ENCODE results near the gene SLC18A3.

Gene SLC18A3

GRCh38 chr10:49612513-49613164 lies 2.5 kb downstream of the SLC18A3 start:
- DNase-seq = no peak

- DNase-seq = no peak
These were observed 3.2 kb downstream of the SLC18A3 start for GRCh38 chr10:49613165-49613881.

GRCh38 chr10:49613882-49614241 lies 3.8 kb downstream of the SLC18A3 start, which contains the start of gene CHAT:
Gene CHAT, plus strand, starts transcription at chr10:49614037. Its CDS starts 153 bp downstream, at chr10:49614190.
- no peak for DNase-seq

GRCh38 chr10:49614242-49615198 lies 4.4 kb downstream of the SLC18A3 start:
- no peak for DNase-seq

- DNase-seq = no peak
These were observed 5.1 kb downstream of the SLC18A3 start for GRCh38 chr10:49615213-49615612.

GRCh38 chr10:49615721-49616120 lies 5.6 kb downstream of the SLC18A3 start:
- DNase-seq = no peak

- no peak for DNase-seq
These were observed 6.5 kb downstream of the SLC18A3 start for GRCh38 chr10:49616421-49617101.

- DNase-seq = no peak
These were observed 7.3 kb downstream of the SLC18A3 start for GRCh38 chr10:49617121-49618020.

GRCh38 chr10:49618821-49619220 lies 8.7 kb downstream of the SLC18A3 start:
- no peak for DNase-seq

GRCh38 chr10:49619613-49620012 lies 9.5 kb downstream of the SLC18A3 start:
- DNase-seq = no peak

GRCh38 chr10:49620286-49620810 lies 10.2 kb downstream of the SLC18A3 start:
- DNase-seq = no peak

- no peak for DNase-seq
These were observed 10.8 kb downstream of the SLC18A3 start for GRCh38 chr10:49620841-49621378.

- no peak for DNase-seq
These were observed 11.5 kb downstream of the SLC18A3 start for GRCh38 chr10:49621561-49621960.

- no peak for DNase-seq
These were observed 12.6 kb downstream of the SLC18A3 start for GRCh38 chr10:49622426-49623425.

- DNase-seq = no peak
These were observed 14.5 kb downstream of the SLC18A3 start for GRCh38 chr10:49624629-49625028.

GRCh38 chr10:49625411-49625810 lies 15.3 kb downstream of the SLC18A3 start:
- no peak for DNase-seq

- DNase-seq = no peak
These were observed 16.9 kb downstream of the SLC18A3 start for GRCh38 chr10:49627038-49627437.

GRCh38 chr10:49627644-49628247 lies 17.6 kb downstream of the SLC18A3 start:
- DNase-seq = no peak

GRCh38 chr10:49628599-49628998 lies 18.5 kb downstream of the SLC18A3 start:
- no peak for DNase-seq

Measured in CD4-positive, alpha-beta T cell treated with Interleukin-17A for 1 hour (primary cell).